ENCODE data around the gene ADGRD1.
"Not testable (repeated sequence)": the region's sequence is repeated elsewhere in the genome, so short reads cannot be mapped to it uniquely, and the experiment has no call there.

The ADGRD1 gene

DNA sequence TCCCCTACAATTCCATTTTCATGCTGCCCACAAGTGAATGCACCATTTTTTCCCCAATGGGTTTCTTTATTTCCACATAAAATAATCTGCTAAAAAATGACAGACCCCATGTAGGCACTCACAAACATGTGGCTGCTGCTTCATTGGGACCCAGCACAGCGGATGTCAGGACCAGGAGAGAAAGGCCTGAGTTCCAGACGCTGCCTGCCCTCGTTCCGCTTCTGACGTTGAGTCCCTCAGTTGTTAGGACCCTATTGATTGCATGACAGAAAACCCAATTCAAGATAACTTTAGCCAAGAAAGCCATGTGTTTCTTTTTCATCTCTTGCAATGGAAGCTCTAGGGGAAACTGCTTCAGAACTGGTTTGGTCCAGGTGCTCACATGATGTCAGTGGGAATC lies 34.6 kb downstream of the ADGRD1 start:
- DNase-seq = no peak

DNA sequence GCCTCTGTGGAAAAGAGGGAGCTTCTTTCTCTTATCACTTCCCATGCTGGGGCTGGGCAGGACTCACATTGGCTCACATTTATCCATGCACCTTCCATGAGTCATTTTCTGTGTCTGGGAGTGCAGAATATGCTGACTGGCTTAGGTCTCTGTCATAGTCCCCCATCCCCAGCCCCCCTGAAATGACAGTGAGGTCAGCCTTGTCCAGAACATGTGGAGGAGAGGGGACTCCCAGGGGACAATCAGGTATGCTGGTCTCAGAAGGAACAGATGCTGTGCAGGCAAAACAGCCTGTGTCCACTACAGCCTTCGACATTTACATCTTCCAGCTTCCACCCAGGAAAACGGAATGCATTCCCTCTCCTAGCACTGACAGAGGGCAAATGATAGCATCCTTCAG lies 35.0 kb downstream of the ADGRD1 start:
- no peak for DNase-seq

DNA sequence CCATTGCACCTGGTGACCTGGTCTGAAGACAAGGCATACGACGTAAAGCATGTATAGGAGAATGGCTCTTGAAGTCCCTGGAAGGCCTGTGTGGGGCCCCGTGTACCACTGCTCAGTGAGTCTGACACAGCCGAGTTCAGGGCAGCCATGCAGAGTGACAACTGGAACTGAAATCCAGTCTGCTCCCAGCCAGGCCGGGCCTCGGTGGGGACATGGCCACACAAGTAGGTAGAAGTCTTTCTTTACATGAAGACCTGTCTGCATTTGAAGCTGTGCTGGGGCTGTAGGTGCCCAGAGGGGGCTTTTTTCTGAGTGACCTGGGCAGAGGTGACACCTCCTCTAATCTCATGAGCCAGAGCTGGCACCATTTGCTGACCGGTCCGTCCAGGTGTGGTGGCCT lies 35.7 kb downstream of the ADGRD1 start:
- DNase-seq = no peak

DNA sequence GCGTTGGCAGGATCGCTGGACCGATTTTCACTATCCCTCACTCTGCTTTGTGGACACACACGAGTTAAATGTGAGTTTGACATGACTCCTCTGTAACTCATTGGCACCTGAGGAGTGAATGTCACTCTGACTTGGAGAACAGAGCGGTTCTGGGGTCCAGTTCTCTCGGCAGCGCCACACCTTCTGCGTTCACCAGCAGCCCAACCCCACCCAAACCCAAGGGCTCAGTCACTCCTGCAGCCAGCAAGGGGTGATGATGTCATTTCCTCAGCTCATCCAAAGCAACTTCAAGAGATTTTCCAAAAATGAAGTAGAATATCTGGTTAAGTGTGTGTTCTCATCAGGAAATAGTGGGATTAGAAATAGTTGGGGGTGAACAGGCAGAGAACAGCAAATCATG lies 36.3 kb downstream of the ADGRD1 start:
- no peak for DNase-seq

DNA sequence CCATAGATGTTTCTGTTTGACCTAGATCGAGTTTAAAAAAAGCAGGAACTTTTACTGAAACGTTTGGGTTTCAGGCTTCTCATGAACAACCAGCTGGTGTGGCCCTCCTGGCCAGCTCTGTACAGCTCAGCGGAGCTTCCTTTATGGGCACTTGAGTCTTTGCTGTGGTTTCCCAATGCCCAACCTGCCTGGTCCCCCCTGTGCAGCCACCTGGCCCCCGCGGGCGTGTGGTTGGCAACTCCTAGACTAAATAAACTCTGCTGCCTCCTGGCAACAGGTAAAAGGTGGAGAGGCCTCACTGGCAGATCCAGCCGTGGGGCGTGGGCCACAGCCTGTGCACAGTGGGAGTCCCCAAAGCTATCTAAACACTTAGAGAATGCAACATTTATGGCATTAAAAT lies 38.7 kb downstream of the ADGRD1 start:
- no peak for DNase-seq

DNA sequence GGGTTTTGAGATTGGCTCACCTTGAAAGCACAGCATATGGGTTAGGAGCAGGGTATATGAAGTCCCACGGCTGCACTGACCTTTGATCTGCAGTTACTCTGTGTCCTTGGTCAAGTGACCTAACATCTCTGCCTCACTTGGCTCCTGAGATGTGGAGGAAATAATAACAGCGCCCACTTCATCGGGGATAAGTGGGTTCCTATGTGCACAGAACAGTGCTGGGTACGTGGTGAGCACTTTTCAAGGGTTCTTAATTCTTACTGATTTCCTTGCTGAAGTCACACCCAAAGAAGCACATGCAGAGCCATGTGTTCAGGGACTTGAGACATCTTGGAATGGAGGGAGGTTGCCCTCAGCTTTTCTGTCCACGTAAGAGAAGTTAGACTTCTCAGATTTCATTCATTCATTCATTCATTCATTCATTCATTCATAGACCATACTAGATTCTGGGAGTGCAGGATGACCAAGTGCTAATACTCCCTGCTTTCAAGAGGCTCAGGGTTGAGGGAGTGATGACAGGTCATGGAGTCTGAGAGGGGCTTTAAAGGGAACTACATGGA lies 39.4 kb downstream of the ADGRD1 start:
- DNase-seq = no peak

DNA sequence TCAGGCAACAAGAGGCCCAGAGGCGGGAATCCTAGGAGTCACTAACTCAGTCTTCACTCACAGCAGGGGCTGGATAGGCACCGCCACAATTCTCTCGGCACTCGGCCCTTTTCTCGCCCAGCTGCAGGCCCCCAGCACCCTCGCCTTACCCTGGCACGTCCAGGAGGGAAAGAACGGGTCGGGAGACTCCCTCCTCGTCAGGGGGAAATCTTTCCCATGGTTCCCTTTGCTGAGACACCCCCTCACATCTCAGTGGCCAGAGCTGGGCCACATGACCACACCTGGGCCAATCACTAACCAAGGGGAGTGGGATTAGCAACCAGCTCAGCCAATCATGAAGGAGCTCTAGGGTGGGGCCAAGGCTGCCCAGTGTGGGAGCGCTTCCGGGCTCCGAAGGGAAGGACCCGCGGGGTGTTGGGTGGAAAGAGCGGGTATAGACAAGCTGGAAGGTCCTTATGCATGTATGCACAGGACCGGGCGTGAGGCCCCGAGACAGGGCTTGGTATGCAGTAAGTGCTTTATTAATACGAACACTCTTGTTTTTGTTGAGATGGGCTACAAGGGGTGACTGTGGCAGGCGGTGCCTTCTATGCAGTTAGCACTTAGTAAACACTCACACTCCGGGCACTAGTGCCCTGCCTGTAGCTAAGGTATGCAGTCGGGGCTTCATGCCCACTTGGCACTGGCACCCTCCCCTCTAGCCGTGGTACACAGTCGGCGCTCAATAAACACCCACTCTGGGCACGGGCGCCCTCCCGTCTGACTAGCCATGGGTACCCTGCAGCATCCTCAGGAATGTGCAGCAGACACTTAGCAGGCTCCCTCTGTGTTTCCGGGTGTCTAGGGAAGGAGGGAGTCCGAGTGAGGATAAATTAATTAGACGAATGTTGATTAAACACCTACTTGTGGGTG lies 40.3 kb downstream of the ADGRD1 start:
- DNase-seq = no peak

DNA sequence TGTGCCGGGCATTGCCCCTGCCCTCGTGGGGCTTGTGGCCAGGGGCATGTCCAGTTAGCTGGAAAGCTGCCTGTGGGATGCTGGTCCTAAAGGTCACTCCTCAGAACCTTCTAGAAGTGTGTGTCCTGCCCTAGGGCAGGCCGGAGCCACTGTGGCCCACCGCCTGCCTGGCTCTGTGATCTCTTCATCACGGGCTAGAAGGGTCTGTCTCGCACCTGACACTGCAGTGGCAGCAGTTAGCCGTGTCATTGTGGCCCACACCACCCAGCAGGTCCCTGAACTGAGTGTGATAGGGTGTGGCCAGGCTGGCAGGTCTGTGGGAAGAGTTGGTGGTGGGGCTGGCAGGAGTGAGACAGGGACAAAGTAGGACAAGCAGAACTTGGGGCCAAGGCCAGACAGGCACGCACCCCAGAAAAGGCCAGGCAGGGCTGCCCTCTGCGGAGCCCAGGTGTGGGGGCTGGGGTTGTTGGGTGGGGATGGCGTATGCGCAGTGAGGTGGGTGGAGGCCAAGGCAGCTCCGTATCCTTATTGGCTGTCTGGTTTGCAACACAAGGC lies 41.2 kb downstream of the ADGRD1 start:
- no peak for DNase-seq

DNA sequence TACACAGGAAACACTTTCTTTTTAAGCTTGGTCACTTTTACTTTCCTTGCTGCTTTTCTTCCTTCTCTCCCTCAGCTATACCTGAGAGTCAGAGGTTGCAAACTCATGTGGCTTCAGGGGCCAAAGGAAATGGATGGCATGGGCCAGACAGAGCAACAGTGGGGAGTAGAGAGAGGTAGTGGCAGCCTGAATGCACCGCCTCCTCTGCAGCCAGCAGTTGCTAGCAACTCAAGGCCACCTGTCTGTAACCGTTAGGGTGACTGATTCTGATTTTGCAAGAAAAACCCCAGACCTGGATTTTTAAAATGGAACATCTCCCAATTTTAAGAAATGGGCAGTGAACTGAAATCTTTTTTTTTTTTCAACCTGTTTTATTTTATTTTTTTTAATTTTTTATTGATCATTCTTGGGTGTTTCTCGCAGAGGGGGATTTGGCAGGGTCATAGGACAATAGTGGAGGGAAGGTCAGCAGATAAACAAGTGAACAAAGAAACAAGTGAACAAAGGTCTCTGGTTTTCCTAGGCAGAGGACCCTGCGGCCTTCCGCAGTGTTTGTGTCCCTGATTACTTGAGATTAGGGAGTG lies 41.8 kb downstream of the ADGRD1 start:
- not testable (repeated sequence) for DNase-seq

DNA sequence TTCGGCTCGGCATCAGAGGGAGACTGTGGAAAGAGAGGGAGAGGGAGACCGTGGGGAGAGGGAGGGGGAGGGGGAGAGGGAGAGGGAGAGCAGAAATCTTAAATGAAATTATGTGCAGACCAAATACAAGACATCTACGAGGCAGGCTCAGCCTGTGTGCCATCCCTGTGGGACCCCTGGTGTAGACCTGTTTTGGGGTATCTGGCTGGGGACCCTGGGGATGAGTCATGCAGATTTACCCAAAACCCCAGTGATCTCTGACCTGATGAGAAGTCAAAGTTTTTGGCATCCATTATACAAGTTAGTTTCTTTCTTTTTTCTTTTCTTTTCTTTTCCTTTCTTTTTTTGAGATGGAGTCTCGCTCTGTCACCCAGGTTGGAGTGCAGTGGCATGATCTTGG lies 44.4 kb downstream of the ADGRD1 start:
- no peak for DNase-seq

DNA sequence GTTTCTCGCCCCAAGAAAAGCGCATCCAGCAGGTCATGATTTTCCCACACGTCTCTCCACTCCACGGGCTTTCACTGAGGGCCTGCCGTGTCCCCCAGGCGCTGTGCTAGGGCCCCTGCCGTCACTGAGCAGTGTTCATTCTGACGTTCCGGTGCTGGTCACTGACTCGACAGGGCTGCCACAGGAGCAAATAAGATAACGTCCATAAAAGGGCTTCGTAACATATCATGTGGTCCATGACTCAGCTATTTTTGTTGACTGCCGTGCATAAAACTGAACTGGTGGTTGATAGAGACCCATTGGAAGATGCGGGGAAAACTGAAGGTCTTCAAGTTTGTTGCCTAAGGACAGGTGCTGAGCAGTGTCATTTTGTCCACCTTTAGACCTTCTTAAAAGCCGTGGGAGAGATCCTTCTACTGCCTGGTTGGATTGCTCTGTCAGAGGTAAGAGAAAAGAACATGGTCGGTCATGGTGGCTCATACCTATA lies 46.3 kb downstream of the ADGRD1 start:
- DNase-seq = no peak

DNA sequence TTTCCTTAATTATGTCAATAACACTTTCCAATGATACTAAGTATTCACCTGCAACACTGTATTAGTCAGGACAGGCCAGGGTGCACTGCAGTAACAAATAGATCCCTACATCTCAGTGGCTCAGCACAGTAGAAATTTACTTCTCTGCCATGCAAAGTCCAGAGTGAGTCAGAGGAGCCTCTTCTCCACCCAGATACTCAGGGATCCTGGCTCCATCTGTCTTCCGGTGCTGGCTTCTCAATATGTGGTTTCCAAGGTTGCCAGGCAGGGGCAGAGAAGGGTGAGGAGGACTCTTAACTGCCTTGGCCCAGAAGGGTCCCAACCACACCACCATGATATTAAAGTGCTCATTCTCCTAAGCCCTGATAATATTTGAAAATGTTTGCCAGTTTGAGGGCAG lies 47.8 kb downstream of the ADGRD1 start:
- DNase-seq = no peak

DNA sequence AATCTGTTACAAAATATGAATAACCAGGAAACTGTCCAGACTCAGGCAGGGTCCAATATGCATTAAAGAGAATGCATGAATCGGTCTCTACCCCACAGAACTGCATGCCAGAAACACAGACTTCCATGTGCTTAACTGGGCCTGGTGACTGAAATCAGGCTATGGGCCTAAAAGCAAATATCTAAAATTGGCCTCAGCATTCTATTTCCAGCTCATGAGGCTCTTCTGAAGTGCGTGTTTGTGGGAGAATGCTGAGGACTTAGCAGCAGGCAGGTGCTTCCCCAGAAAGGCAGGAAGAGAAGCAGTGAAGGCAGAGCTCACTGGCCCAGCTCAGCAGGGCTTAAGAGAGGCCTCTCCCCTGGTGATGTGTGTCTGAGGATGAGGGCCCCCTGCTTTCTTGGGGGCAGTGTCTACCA lies 48.5 kb downstream of the ADGRD1 start:
- no peak for DNase-seq

DNA sequence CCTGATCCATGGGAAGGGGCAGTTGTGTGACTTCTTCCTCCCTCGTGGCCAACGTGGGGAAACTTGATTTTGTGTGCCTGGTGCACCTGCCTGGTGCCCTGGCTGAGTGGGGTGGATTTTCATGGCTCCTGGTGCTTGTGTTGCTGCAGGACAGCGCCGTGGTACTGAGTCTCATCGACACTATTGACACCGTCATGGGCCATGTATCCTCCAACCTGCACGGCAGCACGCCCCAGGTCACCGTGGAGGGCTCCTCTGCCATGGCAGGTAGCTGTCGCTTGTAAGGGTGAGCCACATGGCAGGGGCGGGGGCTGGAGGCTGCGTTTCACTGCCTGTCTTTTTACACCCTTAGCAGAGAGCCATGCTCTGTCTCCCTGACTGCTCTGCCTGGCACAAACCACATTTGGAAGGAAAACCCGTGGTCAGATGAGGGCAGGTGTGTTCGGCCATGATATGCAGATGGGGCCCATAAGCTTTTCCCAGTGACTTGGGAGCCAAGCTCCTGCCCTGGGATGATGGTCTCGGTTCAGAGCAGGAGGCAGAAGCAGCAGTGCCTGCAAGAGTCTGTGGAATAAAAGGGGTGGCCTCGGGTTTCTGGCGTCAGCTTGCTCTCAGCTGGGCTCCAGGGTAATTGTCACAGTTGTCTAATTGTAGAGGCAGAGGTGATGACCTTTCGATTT lies 49.5 kb downstream of the ADGRD1 start:
- no peak for DNase-seq

DNA sequence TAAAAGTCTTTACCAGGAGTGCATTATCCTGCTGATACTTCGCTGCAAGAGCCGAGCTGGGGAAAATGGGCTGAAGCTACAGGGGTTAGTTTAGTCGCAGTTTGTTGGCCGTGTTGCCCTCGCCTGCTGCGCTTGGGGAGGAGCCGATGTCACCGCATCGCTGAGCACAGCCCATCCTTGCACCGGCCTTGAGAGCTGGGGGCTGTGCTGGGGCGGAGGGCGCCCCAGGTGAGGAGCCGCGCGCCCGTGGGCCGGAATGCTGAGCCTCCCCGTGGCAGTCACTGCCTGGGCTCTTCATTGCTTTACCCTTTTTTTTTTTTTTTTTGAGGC lies 50.0 kb downstream of the ADGRD1 start:
- DNase-seq = no peak

DNA sequence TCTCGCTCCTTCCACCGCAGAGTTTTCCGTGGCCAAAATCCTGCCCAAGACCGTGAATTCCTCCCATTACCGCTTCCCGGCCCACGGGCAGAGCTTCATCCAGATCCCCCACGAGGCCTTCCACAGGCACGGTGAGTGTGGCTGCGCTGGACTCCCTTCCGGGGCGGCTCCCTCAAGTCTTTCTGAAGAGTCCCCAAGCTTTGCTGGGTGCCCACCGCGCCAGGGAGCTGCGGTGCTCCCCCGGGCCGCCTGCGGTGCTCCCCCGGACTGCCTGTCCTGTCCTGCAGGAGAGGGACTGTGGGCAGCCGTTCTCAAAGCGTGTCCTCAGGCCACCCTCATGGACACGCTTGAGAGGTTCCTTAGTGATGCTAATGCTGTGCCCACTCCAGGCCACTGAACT lies 50.5 kb downstream of the ADGRD1 start:
- DNase-seq = no peak

DNA sequence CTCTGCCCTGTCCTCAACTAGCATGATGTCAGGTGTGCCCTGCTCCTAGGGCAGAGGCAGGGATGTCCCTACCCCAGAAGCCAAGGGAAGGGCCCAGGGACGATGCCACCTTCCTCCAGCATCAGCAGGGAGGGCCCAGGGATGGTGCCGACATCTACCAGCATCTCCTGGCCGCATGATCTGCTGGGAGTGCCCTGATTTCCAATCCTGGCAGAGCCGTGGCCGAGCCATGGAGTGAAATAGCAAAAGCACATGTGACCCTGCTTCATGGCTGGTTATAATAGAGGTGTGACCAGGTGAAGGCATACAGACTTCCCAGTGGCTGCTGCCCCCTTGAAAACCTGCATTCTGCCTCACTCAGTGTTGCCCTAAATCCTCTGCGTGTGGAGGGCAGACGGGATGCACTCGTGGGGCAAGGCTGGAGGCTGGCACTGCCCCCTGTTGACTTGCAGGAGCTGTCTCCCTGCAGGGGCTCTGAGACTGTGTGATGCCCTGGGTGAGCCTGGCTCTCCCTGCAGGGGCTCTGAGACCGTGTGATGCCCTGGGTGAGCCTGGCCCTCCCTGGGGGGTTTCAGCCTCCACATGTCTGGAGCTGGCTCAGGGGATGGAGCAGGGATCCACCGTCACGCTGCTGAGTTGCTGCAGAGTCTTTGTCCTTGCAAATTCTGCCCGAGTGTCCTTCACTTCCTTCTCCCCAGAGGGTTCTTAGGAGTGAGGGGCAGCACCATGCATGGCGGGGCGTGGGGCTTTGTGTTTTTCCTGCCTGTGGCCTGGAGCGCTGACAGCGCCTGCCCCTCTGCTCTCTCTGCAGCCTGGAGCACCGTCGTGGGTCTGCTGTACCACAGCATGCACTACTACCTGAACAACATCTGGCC lies 51.7 kb downstream of the ADGRD1 start:
- no peak for DNase-seq

DNA sequence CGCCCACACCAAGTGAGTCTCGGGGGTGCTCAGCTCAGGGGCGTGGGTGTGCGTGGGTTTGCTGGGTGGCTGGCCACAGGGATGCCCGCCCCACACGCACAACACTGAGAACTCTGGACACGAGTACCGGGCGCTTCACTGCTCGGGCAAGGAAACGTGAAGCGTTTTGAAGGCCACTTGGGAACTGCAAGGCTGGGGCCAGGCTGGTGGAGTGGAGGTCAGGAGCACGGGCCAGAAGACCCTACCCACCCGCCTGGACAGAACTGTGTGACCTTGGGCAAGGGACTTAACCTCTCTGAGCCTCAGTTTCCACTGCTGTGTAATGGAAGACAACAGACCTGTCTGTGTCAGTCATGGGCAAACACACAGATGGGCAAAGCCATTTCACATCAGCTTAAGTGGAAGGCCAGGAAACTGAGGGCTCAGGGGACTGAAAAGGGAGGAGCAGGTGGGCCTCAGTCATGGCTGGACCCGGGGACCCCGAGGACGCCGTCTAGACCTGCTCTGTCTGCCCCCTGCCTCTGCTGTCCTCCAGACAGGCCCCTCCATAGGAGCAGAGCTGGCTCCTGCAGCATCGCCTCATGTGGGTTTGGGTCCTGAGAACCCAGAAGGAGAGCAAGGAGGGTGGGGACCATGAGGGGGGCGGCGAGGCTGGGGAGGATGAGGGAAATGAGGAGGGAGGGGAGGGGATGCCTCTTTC lies 52.5 kb downstream of the ADGRD1 start:
- no peak for DNase-seq

DNA sequence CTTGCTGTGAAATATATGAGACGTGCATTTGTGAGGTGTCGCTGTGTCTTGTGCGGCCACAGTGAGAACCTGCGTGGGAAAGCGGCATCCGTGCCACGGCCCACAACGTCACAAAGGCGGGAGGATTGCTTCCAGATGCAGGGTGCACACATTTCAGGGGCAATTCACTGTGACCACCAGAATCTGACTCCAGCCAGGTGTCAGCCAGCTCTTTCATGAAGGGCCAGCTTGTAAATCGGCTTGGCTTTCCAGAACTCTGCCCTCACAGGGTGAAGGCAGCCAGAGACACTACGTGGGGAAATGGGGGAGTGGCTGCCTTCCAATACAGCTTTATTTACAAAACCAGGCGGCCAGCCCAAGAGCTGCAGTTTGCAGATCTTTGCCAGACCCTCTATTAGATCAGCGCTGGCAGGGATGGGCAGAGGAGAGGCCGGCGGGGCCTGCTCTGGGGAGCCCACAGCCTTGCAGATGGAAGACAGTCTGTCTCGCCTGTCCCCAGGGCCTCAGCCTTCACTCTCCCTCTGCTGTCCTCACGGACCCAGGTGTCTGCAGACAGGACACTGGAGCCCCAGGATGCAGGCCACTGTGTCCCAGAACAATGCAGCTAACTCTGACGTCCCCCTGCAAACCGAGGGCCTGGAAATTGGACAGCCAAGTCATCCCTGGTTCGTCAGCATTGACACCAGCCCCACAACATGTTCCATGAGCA lies 53.5 kb downstream of the ADGRD1 start:
- DNase-seq = no peak

DNA sequence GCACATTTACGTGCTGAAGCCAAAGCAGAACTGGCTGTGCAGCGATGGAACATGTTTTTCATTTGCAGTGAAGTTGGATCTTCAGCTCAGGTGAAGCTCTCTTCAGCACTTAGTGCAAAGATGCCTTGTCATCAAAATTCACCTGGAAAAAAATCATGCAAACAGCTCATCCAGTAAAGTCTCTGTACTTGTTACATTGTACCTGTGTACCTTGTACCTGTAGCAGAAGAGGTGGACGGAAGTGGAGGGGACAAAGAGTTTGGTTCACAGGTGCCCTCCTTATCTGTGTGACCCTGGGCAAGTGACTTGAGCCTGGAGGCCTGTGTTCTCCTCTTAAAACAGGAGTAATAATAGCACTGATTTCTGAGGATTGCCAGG lies 54.0 kb downstream of the ADGRD1 start:
- no peak for DNase-seq
